ENCODE measurements around the gene FBXL19.

DNA sequence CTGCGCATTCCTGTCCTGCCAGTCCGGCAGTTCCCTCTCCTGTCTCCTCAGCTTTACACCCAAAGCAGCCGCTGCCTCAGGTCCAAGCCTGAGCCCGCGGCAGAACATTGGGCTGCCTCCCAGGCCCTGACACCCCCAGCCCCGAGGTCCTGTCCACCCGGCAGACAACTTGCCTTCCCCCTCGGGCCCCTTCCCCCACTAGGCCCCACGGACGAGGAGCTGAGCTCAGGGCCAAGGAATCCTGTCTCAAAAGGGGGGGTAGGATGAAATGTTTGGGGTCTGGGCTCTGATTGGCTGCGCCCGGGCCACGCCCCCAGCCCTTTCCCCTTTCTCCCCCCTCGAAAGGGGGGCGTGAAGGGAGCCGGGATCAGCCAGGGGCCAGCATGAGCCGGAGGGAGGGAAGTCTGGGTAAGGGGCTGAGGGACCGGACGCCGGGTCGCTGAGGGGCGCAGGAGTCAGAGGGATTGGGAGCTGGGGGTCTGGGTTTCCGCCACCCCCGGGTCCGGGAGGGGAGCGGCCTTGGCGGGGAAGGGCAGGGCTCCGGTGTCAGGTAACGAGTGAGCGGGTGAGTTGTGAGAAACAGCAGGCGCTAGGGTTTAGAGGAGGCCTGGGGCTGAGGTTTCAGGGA is 27.0 kb upstream of the FBXL19 start, which contains the start of gene CTF1:
- TF ChIP-seq EZH2 (IDR thresholded peaks at IDR 0.05; ENCODE audit: insufficient read depth, poor library complexity, severe bottlenecking): no peak
- no peak for TF ChIP-seq EZH2phosphoT487 (IDR thresholded peaks at IDR 0.05; ENCODE audit: insufficient read depth, low read depth)
